ENCODE data around the gene RSL1D1.

The RSL1D1 gene

GRCh38 chr16:11848842-11849241 is 2.5 kb downstream of the RSL1D1 start:
- no peak overlapping the region for H3K4me3 ChIP-seq (ENCODE audit: control insufficient read depth, low read depth, low read length)
- no peak for TF ChIP-seq CTCF (IDR thresholded peaks at IDR 0.05; ENCODE audit: control insufficient read depth, insufficient read depth, low read depth, low read length, missing control alignments)
- no peak for DNase-seq (ENCODE audit: low read depth)

DNA sequence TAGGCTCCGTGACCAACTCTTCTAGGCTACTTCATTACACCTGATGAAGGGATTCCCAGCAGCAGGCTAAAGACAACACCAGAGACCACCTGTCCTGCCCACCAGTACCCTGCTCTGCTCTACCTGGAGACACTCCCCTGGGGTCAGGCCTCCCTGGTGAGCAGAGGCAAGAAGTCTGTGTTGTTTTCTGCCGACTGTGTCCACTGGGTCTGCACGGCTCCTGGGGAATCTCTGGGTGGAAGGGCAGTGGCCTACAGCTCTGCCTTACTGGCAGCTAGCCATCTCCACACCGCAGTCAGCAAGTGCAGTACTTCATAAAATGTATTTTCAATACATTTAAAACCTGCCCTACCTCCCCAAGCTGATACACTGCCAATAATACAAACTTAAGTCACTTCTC is 6.8 kb downstream of the RSL1D1 start:
- no peak overlapping the region for H3K4me3 ChIP-seq (ENCODE audit: control insufficient read depth, low read depth, low read length)
- no peak for TF ChIP-seq CTCF (IDR thresholded peaks at IDR 0.05; ENCODE audit: control insufficient read depth, insufficient read depth, low read depth, low read length, missing control alignments)
- DNase-seq (ENCODE audit: low read depth), result no peak

DNA sequence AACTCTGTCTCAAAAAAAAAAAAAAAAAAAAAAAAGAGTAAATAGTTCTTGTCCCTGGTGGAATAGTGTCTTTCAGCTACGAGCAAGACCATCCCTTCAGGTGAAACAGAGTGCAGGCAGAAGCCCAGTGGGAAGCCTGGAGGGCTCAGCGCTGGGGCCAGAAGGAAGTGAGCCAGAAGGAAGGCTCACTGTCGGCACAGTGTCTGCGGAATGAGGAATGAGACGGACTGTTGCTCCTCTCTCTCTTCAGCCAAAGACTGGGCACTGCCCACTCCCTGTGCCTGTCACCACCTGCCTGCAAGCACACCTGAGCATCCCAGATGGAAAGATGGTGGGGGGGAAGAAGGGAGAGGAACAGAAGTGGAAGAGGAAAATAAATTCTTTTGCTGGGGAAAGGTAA is 7.5 kb downstream of the RSL1D1 start:
- no peak for TF ChIP-seq CTCF (IDR thresholded peaks at IDR 0.05; ENCODE audit: control insufficient read depth, insufficient read depth, low read depth, low read length, missing control alignments)
- H3K4me3 ChIP-seq (ENCODE audit: control insufficient read depth, low read depth, low read length), result no peak overlapping the region
- DNase-seq (ENCODE audit: low read depth), result no peak

DNA sequence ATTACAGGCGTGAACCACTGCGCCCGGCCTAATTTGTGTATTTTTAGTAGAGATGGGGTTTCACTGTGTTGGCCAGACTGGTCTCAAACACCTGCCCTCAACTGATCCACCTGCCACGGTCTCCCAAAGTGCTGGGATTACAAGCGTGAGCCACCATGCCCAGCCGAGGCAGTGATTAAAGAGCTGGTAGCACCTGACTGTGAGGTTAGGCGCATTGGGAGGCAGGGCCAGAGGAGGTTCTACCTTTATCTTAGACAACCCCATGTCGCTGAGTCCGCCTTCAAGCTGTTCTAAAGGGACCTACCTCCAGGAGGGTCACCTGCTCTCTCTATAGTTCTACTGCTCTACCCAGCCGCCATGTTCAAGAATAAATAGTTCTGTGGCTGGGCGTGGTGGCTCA is 8.1 kb downstream of the RSL1D1 start:
- no peak for TF ChIP-seq CTCF (IDR thresholded peaks at IDR 0.05; ENCODE audit: control insufficient read depth, insufficient read depth, low read depth, low read length, missing control alignments)
- no peak overlapping the region for H3K4me3 ChIP-seq (ENCODE audit: control insufficient read depth, low read depth, low read length)
- DNase-seq (ENCODE audit: low read depth), result no peak

DNA sequence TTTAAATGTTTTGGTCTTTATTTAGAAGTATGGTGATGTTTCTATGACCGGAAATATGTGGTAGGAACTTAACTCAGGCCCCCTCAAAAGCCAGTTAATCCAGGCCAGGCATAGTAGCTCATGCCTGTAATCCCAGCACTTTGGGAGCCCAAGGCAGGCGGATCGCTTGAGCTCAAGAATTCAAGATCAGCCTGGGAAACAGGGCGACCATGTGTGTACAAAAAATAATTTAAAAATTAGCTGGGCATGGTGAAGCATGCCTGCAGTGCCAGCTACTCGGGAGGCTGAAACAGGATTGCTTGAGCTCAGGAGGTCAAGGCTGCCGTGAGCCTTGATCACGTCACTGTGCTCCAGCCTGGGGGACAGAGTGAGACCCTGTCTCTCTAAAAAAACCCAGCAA is 10.3 kb downstream of the RSL1D1 start:
- no peak overlapping the region for H3K4me3 ChIP-seq (ENCODE audit: control insufficient read depth, low read depth, low read length)
- TF ChIP-seq CTCF (IDR thresholded peaks at IDR 0.05; ENCODE audit: control insufficient read depth, insufficient read depth, low read depth, low read length, missing control alignments), result no peak
- DNase-seq (ENCODE audit: low read depth), result no peak

GRCh38 chr16:11836650-11837244 is 14.6 kb downstream of the RSL1D1 start:
- no peak for TF ChIP-seq CTCF (IDR thresholded peaks at IDR 0.05; ENCODE audit: control insufficient read depth, insufficient read depth, low read depth, low read length, missing control alignments)
- peak; percentile 60 for DNase-seq (ENCODE audit: low read depth)
- no peak overlapping the region for H3K4me3 ChIP-seq (ENCODE audit: control insufficient read depth, low read depth, low read length)

Data from AG09309 (cell line).